Measurements from ENCODE around the gene OR2T8. TPM values are rescaled to one million over a fixed set of nuclear protein-coding genes. Genes with fewer than 3 reads are reported as not detected.

OR2T8 gene
- total and polyA plus RNA-seq, 2 of the 8 experiments (the other 6 are each of a cell fraction or from before 2014, with no cell fraction given) = not detected

DNA sequence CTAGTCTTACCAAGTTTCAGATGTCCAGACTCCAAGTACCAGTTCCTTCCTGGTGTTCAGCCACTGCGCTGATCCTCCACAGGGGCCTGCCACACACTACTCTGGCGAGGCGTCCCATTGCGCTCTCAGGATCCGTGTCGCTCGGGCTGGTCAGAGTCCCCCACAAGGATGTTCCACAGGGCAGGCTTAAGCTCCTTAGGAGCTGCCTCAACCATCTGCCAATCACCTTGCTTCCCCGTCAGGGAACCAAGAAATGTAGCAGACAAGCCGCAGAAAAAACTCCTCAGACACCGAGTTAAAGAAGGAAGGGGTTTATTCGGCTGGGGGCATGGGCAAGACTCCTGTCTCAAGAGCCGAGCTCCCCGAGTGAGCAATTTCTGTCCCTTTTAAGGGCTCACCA, 14.9 kb upstream of the OR2T8 start:
- WGBS, 2 experiments (ENCODE audit: extremely low coverage in 1 of 2, insufficient coverage in 1 of 2, insufficient read length in 1 of 2, insufficient replicate concordance in 2 of 2, low coverage in 1 of 2, low lambda C conversion rate in 2 of 2, missing lambda C conversion rate in 1 of 2) = 90% methylated on average over 13 of the region's 13 CpGs; no CpG with 5 or more reads in 1 of the 2 experiments
- no peak for FAIRE-seq

More for the DNA sequence above, 14.9 kb upstream of the OR2T8 start:
- Histone ChIP-seq H2BK15ac (ENCODE audit: low read length) (no peak overlapping the region), H3K79me2 (ENCODE audit: control insufficient read depth in 1 of 2, insufficient read depth in 2 of 2, low read length in 2 of 2) (no peaks in the 10 kb centered on the region), H3K4me2 (ENCODE audit: insufficient read depth in 1 of 2, low read depth in 2 of 2, low read length in 2 of 2) (no peak overlapping the region), H3K4me3 (ENCODE audit: extremely low read depth in 1 of 4, insufficient read depth in 2 of 4, low read depth in 3 of 4, low read length in 4 of 4) (no peak overlapping the region), H3K27ac (ENCODE audit: low read depth, low read length) (no peak overlapping the region), H3K4me1 (replicated peaks in 1 of 4; ENCODE audit: control insufficient read depth in 3 of 4, insufficient read depth in 4 of 4, low read length in 3 of 4) (no peaks in the 10 kb centered on the region; a peak in 1 of 7 replicates), H2BK5ac (ENCODE audit: low read depth, low read length) (no peak overlapping the region), H3K56ac (replicated peaks; ENCODE audit: insufficient read length, low read depth, low read length) (no peak overlapping the region), H4K8ac (ENCODE audit: extremely low read depth, insufficient read depth, low read length) (no peak overlapping the region; the same call in 1 of the 2 replicates), H4K5ac (ENCODE audit: insufficient read length, low read depth, low read length) (no peak overlapping the region), H2BK20ac (ENCODE audit: low read length) (no peak overlapping the region), H4K91ac (replicated peaks; ENCODE audit: insufficient read length, low read length) (no peak overlapping the region), H2BK12ac (ENCODE audit: low read depth, low read length) (no peak overlapping the region), H2AK5ac (ENCODE audit: low read depth, low read length) (no peak overlapping the region), H3K36me3 (ENCODE audit: control insufficient read depth in 2 of 4, insufficient read depth in 4 of 4, low read length in 3 of 4) (no peaks in the 10 kb centered on the region), H3K23ac (ENCODE audit: insufficient read length) (no peak overlapping the region), H4K20me1 (replicated peaks in 1 of 2; ENCODE audit: control insufficient read depth in 1 of 2, insufficient read depth in 2 of 2, low read length in 2 of 2) (no peaks in the 10 kb centered on the region), H3K27me3 (replicated peaks in 1 of 4; ENCODE audit: control insufficient read depth in 3 of 4, extremely low read depth in 1 of 4, insufficient read depth in 3 of 4, low read length in 3 of 4) (no peaks in the 10 kb centered on the region), H3K23me2 (ENCODE audit: low read depth, low read length) (no peaks in the 10 kb centered on the region), H3K9me3 (ENCODE audit: insufficient read depth in 2 of 2, low read depth in 1 of 2, low read length in 1 of 2) (peaks cover 26 to 55% of the 10 kb centered on the region in 2 experiments; a peak in 3 of 4 replicates), H3K79me1 (ENCODE audit: low read depth, low read length) (no peaks in the 10 kb centered on the region), H3K14ac (ENCODE audit: insufficient read length) (no peak overlapping the region), H2AFZ (ENCODE audit: low read length) (no peak overlapping the region), H2BK120ac (replicated peaks; ENCODE audit: low read depth, low read length) (no peak overlapping the region), H3K9ac (replicated peaks in 1 of 4; ENCODE audit: extremely low read depth in 1 of 4, low read depth in 3 of 4, low read length in 3 of 4) (no peak overlapping the region), H3K4ac (replicated peaks; ENCODE audit: insufficient read length, low read depth, low read length) (no peak overlapping the region), H3K18ac (ENCODE audit: extremely low read depth, low read length) (no peak overlapping the region)
- POLR2A ChIA-PET (ENCODE audit: partially characterized antibody) = no interaction called here
- no peak for TF ChIP-seq GABPA (IDR thresholded peaks at IDR 0.05; ENCODE audit: borderline replicate concordance, insufficient read depth, low read length)
- no peak for TF ChIP-seq ATF2 (IDR thresholded peaks at IDR 0.05; ENCODE audit: low read length)
- no peak for TF ChIP-seq TCF12 (IDR thresholded peaks at IDR 0.05; ENCODE audit: low read depth, low read length)
- no peak for DNase-seq (ENCODE audit: low read depth in 1 of 2, low spot score in 2 of 2)
- CTCF ChIA-PET (ENCODE audit: partially characterized antibody) = no interaction called here

Measured in H1 (cell line).